RWPE1 (cell line): Measurements from ENCODE around the gene SLC4A3.

Source experiments
- CTCF ChIA-PET: fragments of 350-600 bp; sonication (Branson Sonifier 250); formaldehyde crosslinking; extraction: SDS; loops from one replicate; lab custom pipeline; 2021; lab: Yijun Ruan, JAX
- POLR2A ChIA-PET: fragments of 400-600 bp; formaldehyde crosslinking; extraction: SDS; loops from one replicate; lab custom pipeline; 2020; ENCODE audit warnings: antibody characterized with exemption; ENCODE audit not compliant: low non-redundant PET; lab: Yijun Ruan, JAX
- DNase-seq: peaks from one replicate; pipeline ENCODE4 v3.0.0; 2012; ENCODE audit warnings: low spot score
- H3K27ac ChIP-seq: fragments of 450-650 bp; 2 replicates; pipeline ENCODE4 v1.5.1; 2017
- TF ChIP-seq, protein P1 (sequence below): fragments of 450-650 bp; conservative IDR thresholded peaks from 2 replicates; pipeline ENCODE4 v1.5.1; 2017; ENCODE audit warnings: low read depth, mild to moderate bottlenecking

Gene SLC4A3

GRCh38 chr2:219613461-219614070, 13.9 kb upstream of the SLC4A3 start:
- H3K27ac ChIP-seq, result no peak overlapping the region
- TF ChIP-seq, protein P1, sequence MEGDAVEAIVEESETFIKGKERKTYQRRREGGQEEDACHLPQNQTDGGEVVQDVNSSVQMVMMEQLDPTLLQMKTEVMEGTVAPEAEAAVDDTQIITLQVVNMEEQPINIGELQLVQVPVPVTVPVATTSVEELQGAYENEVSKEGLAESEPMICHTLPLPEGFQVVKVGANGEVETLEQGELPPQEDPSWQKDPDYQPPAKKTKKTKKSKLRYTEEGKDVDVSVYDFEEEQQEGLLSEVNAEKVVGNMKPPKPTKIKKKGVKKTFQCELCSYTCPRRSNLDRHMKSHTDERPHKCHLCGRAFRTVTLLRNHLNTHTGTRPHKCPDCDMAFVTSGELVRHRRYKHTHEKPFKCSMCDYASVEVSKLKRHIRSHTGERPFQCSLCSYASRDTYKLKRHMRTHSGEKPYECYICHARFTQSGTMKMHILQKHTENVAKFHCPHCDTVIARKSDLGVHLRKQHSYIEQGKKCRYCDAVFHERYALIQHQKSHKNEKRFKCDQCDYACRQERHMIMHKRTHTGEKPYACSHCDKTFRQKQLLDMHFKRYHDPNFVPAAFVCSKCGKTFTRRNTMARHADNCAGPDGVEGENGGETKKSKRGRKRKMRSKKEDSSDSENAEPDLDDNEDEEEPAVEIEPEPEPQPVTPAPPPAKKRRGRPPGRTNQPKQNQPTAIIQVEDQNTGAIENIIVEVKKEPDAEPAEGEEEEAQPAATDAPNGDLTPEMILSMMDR, result no peak
- ChIA-PET CTCF (interaction anchor here (0.6 kb wide), 1 partner anchor 53 kb away, joined by 4 read pairs; no protein-coding TSS in a partner anchor), POLR2A (interaction anchor here (0.8 kb wide), 1 partner anchor 30 kb away, joined by 3 read pairs; no protein-coding TSS in a partner anchor)
- no peak for DNase-seq

DNA sequence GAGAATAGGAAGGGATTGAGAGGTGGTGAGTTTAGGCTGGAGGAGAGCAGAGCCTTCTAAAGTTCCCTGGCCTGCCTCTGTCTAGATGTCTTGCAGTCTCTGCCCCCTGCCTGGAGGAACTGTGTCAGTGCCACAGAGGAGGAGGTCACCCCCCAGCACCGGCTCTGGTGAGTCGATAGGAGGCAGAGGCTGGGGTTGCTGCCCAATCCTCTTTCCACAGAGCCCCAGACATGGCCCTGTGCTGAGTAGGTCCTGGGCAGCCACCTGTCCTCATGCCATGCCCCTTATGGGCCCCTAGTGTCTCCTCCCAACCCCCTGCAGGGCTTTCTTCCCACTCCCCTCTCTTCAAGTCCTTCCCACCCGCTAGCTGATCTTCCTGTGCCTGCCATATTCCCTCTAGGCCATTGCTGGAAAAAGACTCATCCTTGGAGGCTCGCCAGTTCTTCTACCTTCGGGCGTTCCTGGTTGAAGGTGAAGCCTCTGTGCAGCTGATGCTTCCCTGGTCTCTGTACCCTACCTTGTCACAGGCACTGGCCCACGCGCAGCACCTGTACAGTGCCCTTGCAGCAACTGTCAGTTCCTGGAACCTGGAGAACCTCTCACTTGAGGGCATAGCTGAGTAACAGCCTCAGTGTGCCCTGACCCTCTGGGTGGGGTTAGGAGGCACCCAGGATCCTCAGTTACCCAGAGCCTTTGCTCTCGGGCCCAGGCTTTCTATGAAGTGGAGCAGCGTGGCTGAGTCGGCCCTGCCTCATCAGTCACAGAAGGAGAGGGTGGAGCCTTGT, 13.2 kb upstream of the SLC4A3 start:
- ChIA-PET CTCF (no interaction called here), POLR2A (interaction anchor here (0.8 kb wide), 1 partner anchor 30 kb away, joined by 3 read pairs; no protein-coding TSS in a partner anchor)
- H3K27ac ChIP-seq, result no peak overlapping the region
- TF ChIP-seq, protein P1, result no peak
- no peak for DNase-seq

DNA sequence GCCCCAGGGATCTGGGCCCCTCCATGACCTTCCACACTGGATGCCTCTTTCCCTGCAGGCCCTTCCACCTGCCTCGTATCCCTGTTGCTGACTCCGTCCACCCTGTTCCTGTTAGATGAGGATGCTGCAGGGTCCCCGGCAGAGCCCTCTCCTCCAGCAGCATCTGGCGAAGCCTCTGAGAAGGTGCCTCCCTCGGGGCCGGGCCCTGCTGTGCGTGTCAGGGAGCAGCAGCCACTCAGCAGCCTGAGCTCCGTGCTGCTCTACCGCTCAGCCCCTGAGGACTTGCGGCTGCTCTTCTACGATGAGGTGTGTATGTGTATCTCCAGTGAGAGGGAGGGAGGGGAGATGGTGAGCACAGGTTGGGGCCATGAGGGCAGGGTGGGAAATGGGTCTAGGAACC, 12.4 kb upstream of the SLC4A3 start:
- ChIA-PET POLR2A (no interaction called here), CTCF (no interaction called here)
- DNase-seq, result no peak
- no peak overlapping the region for H3K27ac ChIP-seq
- TF ChIP-seq, protein P1, result no peak

DNA sequence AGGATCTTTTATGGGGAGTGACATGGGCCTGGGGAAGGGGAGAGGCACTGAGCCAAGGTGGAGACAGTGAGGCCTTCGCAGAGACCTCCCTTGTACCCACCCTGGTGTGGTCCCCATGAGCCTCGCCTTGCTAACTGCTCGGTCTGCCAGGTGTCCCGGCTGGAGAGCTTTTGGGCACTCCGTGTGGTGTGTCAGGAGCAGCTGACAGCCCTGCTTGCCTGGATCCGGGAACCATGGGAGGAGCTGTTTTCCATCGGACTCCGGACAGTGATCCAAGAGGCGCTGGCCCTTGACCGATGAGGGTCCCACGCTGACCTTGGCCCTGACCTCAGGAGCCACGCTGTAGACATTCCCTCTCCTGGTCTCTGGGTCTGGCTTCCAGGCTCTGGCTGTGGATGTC, 11.5 kb upstream of the SLC4A3 start:
- CTCF ChIA-PET, result interaction anchor here (0.6 kb wide), 1 partner anchor 18 kb away, joined by 4 read pairs; no protein-coding TSS in a partner anchor
- TF ChIP-seq, protein P1, result no peak
- POLR2A ChIA-PET, result no interaction called here
- no peak overlapping the region for H3K27ac ChIP-seq
- no peak for DNase-seq

DNA sequence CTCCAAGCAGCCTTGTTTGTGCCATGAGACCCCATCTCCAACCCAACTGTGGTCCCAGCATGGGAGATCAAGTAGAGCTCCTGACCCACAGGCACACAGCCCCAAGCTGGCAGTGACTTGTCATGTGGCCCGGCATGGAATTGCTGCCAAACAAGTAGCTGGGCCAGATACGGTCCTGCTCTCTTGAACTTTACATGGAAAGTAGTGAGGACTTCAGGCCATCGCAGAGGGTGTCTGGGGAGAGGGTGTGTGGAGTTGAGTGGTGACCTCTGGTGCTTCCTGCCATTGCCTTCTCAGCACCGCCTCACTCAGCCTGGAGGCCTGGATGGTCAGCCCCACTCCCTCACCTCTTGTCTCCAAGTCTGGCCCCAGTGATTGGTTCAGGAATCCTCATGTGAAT, 10.9 kb upstream of the SLC4A3 start:
- CTCF ChIA-PET, result interaction anchor here (0.6 kb wide), 1 partner anchor 17 kb away, joined by 4 read pairs; no protein-coding TSS in a partner anchor

GRCh38 chr2:219618733-219619122, 8.7 kb upstream of the SLC4A3 start:
- TF ChIP-seq, protein P1, result no peak
- no peak for DNase-seq
- no peak overlapping the region for H3K27ac ChIP-seq
- ChIA-PET POLR2A (no interaction called here), CTCF (no interaction called here)

More for the DNA sequence above, 10.9 kb upstream of the SLC4A3 start:
- TF ChIP-seq, protein P1, result no peak
- DNase-seq, result no peak
- H3K27ac ChIP-seq, result no peak overlapping the region
- POLR2A ChIA-PET, result no interaction called here
